ENCODE data around the gene TM2D1. TPM values are rescaled to one million over a fixed set of nuclear protein-coding genes. Genes with fewer than 3 reads are reported as not detected.
A peak's percentile ranks its signal among the peaks of the same experiment; 100 is the strongest.

TM2D1 gene
- total RNA-seq, 4 donors from 2014 or later, result 25.5 to 51.9 (median 36.2) TPM

- no peak overlapping the region for H3K4me3 ChIP-seq
- no peaks in the 10 kb centered on the region for H3K27me3 ChIP-seq
- H3K9me3 ChIP-seq, result no peaks in the 10 kb centered on the region
- H3K36me3 ChIP-seq, result no peaks in the 10 kb centered on the region
- no peak for DNase-seq
- H3K27ac ChIP-seq, result no peak overlapping the region
- 79 to 83% methylated on average over 4 of the region's 4 CpGs for WGBS, 2 donors
- TF ChIP-seq POLR2A (IDR thresholded peaks at IDR 0.05), result no peak
- no peak for TF ChIP-seq CTCF (IDR thresholded peaks at IDR 0.05)
- H3K4me1 ChIP-seq, result peaks cover 11 to 33% (median 14%) of the 10 kb centered on the region in 3 donors
- intact Hi-C loops (cut with DNase I), result no loop called here
Observed at GRCh38 chr1:61644303-61644702, 80.6 kb downstream of the TM2D1 start.

- Histone ChIP-seq H3K4me1 (peaks cover 11 to 47% (median 24%) of the 10 kb centered on the region in 3 donors), H3K9me3 (no peaks in the 10 kb centered on the region), H3K27me3 (no peaks in the 10 kb centered on the region), H3K4me3 (no peak overlapping the region), H3K36me3 (no peaks in the 10 kb centered on the region), H3K27ac (peak overlapping the region in 2 of 4 donors; percentile 30 to 76)
- DNase-seq, result no peak
- WGBS, 2 donors, result 52 to 72% methylated on average over 4 to 5 of the region's 5 CpGs
- intact Hi-C loops (cut with DNase I), result no loop called here
- no peak for TF ChIP-seq CTCF (IDR thresholded peaks at IDR 0.05)
- TF ChIP-seq POLR2A (IDR thresholded peaks at IDR 0.05), result no peak
Observed at GRCh38 chr1:61642475-61643232, 82.3 kb downstream of the TM2D1 start.

GRCh38 chr1:61641578-61642336 lies 83.2 kb downstream of the TM2D1 start:
- Histone ChIP-seq H3K27ac (peak overlapping the region; percentile 5 to 78 (median 76)), H3K36me3 (no peaks in the 10 kb centered on the region), H3K27me3 (no peaks in the 10 kb centered on the region), H3K4me3 (peak overlapping the region in 3 of 4 donors; percentile 3 to 48 (median 18)), H3K4me1 (peaks cover 11 to 56% (median 33%) of the 10 kb centered on the region in 3 donors), H3K9me3 (no peaks in the 10 kb centered on the region)
- intact Hi-C loops (cut with DNase I), result no loop called here
- TF ChIP-seq POLR2A (IDR thresholded peaks at IDR 0.05) (no peak), CTCF (IDR thresholded peaks at IDR 0.05) (peak; percentile 24 to 81 (median 64))
- WGBS, 2 donors, result 34 to 40% methylated on average over 16 to 23 of the region's 23 CpGs
- no peak for DNase-seq

- no peaks in the 10 kb centered on the region for H3K27me3 ChIP-seq
- peaks cover 11 to 65% (median 40%) of the 10 kb centered on the region in 3 donors for H3K4me1 ChIP-seq
- no peak for TF ChIP-seq POLR2A (IDR thresholded peaks at IDR 0.05)
- no peak for TF ChIP-seq CTCF (IDR thresholded peaks at IDR 0.05)
- intact Hi-C loops (cut with DNase I), result no loop called here
- peak overlapping the region in 3 of 4 donors; percentile 3 to 48 (median 18) for H3K4me3 ChIP-seq
- DNase-seq, result no peak
- no peaks in the 10 kb centered on the region for H3K36me3 ChIP-seq
- 70 to 72% methylated on average over 22 of the region's 22 CpGs for WGBS, 2 donors
- H3K27ac ChIP-seq, result peak overlapping the region in 3 of 4 donors; percentile 76 to 86 (median 78)
- no peaks in the 10 kb centered on the region for H3K9me3 ChIP-seq
Observed at GRCh38 chr1:61640531-61641530, 84.1 kb downstream of the TM2D1 start.

Data from esophagus squamous epithelium (tissue), 5 donors.